Measurements from ENCODE around the gene GRIK5.
"Not testable (repeated sequence)": the region's sequence is repeated elsewhere in the genome, so short reads cannot be mapped to it uniquely, and the experiment has no call there.

The GRIK5 gene

DNA sequence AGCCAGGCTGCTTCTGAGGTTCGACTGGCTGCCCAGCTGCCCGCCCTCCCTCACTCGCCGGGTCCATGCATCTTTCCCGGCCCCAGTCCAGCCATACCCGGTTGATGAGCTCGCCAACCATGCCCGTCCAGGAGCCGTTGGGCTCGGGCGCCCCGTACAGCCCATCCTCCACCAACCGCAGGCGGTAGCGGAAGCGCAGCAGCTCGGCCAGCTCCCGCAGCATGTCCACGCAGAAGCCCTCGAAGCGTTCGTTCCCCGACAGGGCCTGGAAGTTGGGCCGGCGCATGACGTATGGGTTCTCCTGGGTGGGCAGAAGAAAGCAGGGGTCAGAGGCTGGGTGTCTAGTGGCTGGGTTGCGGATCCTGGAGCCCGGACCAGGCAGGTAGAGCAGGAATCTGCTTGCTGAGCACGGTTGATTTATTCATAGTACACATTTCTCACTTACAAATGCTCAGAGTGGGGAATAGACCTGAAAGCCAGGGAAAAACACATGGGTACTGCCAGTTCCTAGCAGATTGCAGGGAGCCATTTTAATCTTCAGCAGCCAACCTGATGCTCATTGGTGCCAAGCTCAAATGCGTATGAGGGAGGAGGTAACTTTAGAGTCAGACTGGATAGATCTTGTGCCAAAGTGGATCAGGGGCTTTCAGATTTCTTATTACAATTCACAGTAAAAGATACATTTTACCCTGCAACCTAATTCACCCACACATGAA, 27.4 kb downstream of the GRIK5 start:
- DNase-seq, result no peak

DNA sequence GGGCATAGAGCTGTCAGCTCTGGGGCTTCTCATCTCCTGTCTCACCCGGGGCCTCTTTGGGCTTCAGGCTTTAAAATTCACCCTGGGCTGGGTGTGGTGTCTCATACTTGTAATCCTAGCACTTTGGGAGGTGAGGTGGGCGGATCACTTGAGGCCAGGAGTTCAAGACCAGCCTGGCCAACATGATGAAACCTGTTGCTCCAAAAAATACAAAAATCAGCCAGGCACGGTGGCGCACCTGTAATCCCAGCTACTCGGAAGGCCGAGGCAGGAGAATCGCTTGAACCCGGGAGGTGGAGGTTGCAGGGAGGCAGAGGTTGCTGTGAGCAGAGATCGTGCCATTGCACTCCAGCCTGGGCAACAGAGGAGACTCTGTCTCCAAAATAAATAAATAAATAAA, 29.5 kb downstream of the GRIK5 start:
- DNase-seq, result not testable (repeated sequence)

GRCh38 chr19:42040031-42040430, 30.0 kb downstream of the GRIK5 start:
- no peak for DNase-seq

- no peak for DNase-seq
These were observed 31.3 kb downstream of the GRIK5 start for GRCh38 chr19:42038666-42039065.

GRCh38 chr19:42037649-42038048, 32.4 kb downstream of the GRIK5 start:
- no peak for DNase-seq

- DNase-seq, result peak; percentile 64
These were observed 35.2 kb downstream of the GRIK5 start for GRCh38 chr19:42034640-42035391.

DNA sequence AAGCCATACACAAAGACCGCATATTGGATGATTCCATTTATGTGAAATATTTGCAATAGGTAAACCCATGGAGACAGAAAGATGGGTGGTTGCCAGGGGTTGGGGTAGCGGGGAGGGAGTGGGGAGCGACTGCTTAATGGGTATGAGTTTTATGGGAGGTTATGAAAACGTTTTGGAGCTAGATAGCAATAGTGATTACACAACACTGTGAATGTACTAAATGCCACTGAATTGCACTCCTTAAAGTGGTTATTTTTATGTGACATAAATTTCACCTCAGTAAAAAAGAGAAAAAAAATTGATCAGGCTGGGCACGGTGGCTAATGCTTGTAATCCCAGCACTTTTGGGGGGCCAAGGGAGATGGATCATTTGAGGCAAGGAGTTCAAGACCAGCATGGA, 36.6 kb downstream of the GRIK5 start:
- no peak for DNase-seq

GRCh38 chr19:42032431-42032830, 37.6 kb downstream of the GRIK5 start:
- no peak for DNase-seq

- no peak for DNase-seq
These were observed 39.2 kb downstream of the GRIK5 start for GRCh38 chr19:42030645-42031440.

GRCh38 chr19:42028304-42029216, 41.4 kb downstream of the GRIK5 start:
- DNase-seq, result peak; percentile 22

GRCh38 chr19:42024622-42025111, 45.3 kb downstream of the GRIK5 start:
- no peak for DNase-seq

DNA sequence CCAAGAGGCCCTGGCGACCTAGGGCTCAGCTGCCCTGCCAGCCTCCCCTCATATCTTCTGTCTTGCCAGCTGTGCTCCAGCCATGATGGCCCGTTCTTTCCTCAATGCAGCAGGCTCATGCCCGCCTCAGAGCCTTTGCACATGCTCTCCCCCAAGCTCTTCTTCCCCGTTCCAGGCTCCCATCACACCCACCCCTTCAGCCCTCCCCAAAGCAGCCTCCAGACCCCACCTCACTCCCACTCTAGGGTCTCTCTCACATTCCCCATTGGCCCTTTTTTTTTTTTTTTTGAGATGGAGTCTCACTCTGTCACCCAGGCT, 46.1 kb downstream of the GRIK5 start:
- no peak for DNase-seq

- no peak for DNase-seq
These were observed 46.7 kb downstream of the GRIK5 start for GRCh38 chr19:42023121-42023942.

GRCh38 chr19:42022616-42023015, 47.4 kb downstream of the GRIK5 start:
- no peak for DNase-seq

DNA sequence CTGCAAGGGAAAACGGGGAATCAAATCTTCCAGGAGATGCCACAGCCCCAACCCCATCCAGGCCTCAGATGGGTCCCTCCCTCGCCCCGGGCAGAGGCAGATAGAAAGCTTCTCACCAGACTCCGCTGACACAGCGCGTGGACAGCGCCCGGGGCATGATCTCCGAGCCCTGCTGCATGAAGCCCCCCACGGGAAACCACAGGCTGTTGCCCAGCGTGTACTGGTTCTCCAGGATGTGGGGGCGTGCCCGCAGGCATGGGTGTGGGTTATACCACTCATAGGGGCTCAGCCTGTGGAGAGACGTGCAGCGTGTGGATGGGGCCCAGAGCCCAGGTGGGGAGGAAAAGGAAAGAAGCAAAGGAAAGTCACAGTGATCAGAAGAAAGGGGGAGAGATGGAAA, 48.8 kb downstream of the GRIK5 start:
- DNase-seq, result no peak

- no peak for DNase-seq
These were observed 51.4 kb downstream of the GRIK5 start for GRCh38 chr19:42018503-42019193.

DNA sequence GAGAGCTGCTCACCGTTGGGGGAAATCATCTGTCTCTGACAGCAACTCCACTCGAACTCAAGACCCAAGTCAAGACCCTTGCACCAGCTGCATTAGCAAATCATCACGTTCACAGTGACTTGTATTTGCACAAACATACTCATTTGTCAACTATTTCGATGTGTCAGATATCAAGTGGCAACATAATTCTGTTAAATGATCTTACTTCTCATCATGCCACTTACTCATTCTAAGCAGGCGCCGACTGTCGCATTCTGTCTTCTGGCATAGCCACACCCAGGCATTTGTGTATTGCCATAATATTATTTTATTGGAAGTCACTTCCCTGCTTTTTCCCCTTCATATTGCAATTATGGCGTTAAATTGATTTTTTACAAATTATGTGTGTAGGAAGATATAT, 53.0 kb downstream of the GRIK5 start:
- no peak for DNase-seq

GRCh38 chr19:42012747-42013146, 57.3 kb downstream of the GRIK5 start:
- not testable (repeated sequence) for DNase-seq

DNA sequence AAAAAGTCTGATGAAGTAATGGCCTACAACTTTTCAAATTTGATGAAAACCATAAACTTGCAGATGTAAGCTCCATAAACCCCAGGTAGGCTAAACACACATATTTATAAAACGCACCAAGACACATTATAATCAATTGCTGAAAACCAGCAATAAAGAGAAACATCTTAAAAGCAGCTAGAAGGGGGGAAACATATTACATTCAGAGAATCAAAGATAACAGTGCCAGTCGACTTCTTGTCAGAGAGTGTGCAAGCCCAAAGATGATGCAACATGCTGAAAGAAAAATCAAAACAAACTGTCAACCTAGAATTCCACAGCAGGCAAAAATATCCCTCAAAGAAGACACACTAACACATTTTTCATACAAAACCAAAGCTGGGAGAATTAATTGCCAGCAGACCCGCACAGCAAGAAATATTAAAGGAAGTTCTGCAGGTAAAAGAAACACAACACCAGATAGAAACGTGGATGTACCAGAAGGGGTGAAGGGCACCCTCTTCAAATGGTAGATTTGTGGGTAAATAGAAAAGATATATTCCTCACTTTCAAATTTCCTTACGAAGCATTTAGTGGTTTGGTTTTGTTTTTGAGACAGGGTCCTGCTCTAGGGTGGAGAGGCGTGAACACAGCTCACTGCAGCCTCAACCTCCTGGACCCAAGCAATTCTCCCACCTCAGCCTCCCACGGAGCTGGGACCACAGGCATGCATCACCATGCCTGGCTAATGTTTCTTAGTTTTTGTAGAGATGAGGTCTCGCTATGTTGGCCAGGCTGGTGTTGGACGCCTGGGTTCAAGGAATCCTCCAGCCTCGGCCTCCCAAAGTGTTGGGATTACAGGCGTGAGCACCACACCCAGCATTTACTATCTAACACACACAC, 59.5 kb downstream of the GRIK5 start:
- DNase-seq, result no peak

DNA sequence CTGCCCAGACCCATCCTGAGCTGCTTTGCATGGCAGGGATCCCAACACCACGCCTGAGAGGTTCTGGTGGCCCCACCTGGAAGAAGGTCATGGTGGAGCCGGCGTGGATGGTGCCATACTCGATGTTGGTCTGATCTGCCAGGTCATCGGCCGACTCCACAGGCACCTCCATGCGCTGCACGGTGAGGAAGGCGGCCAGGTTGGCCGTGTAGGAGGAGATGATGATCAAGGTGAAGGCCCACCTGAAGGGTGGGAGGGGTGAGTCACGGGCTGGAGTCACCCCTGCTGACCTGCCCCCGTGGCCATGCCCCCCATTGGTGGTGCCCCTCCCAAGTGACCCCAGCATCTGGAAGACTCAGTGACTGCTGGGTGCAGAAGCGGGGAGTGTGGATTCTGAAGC, 63.4 kb downstream of the GRIK5 start:
- DNase-seq, result no peak
